GM12878 (cell line): ENCODE data around the gene PILRB. TPM values are rescaled to one million over a fixed set of nuclear protein-coding genes. Genes with fewer than 3 reads are reported as not detected.

ENCODE experiments used
- ATAC-seq: fragments of 200-7000 bp; cut with Tn5 transposase; 3 replicates; pipeline ENCODE4 v1.9.1; 2020; ENCODE audit warnings: mild to moderate bottlenecking, moderate library complexity
- BruUV-seq: library from RNA; stranded (reverse); fragments of 400-500 nt; replicated peaks from 2 replicates; lab custom pipeline; 2021; lab: Mats Ljungman, UMichigan
- CTCF ChIA-PET: fragments of 300-600 bp; sonication (Branson Sonifier 250); formaldehyde crosslinking; extraction: SDS; loops from one replicate; lab custom pipeline; 2021; ENCODE audit warnings: inconsistent platforms; lab: Yijun Ruan, JAX
- POLR2A ChIA-PET: fragments of 350-600 bp; formaldehyde crosslinking; extraction: SDS; loops from one replicate; lab custom pipeline; 2021; ENCODE audit warnings: inconsistent platforms; lab: Charles Lee
- RAD21 ChIA-PET: fragments of 300-600 bp; sonication (Branson Sonifier 250); formaldehyde crosslinking; loops from one replicate; lab custom pipeline; 2023; ENCODE audit warnings: antibody characterized with exemption; ENCODE audit not compliant: unreplicated experiment; lab: Charles Lee
- SMC1A ChIA-PET: fragments of 300-600 bp; sonication (Branson Sonifier 250); formaldehyde crosslinking; loops from one replicate; lab custom pipeline; 2023; ENCODE audit not compliant: unreplicated experiment, uncharacterized antibody; lab: Charles Lee
- DNase-seq: peaks from one replicate; pipeline ENCODE4 v3.0.0-alpha.2; 2011; ENCODE audit warnings: low read depth, low spot score
- FAIRE-seq: peaks from 3 replicates; lab custom pipeline; 2011; peaks lifted over from hg19 to GRCh38; lab: Jason Lieb, UNC
- H2AFZ ChIP-seq: 2 replicates; pipeline ENCODE4 v1.6.0; 2011; ENCODE audit warnings: low read depth, low read length, control low read depth; ENCODE audit not compliant: control insufficient read depth
- H3K27ac ChIP-seq: 2 replicates; pipeline ENCODE4 v1.5.1; 2011; ENCODE audit warnings: control low read depth; ENCODE audit not compliant: control insufficient read depth, insufficient read depth
- H3K27me3 ChIP-seq, 2 experiments: replicated peaks in 1 of 2; 2 replicates each; pipeline versions ENCODE4 v1.6.0 to v1.6.1; 2011; ENCODE audit warnings: low read length in 1 of 2; ENCODE audit not compliant: control insufficient read depth in 2 of 2, insufficient read depth in 2 of 2
- H3K36me3 ChIP-seq, 2 experiments: 2 replicates each; pipeline ENCODE4 v1.5.1; 2011; ENCODE audit warnings: low read length in 1 of 2; ENCODE audit not compliant: control insufficient read depth in 2 of 2, insufficient read depth in 2 of 2
- H3K4me1 ChIP-seq: 2 replicates; pipeline ENCODE4 v1.6.1; 2011; ENCODE audit warnings: mild to moderate bottlenecking, low read length, moderate library complexity, mixed read lengths; ENCODE audit not compliant: control insufficient read depth, insufficient read depth
- H3K4me2 ChIP-seq: 2 replicates; pipeline ENCODE4 v1.6.0; 2011; ENCODE audit warnings: control low read depth; ENCODE audit not compliant: control insufficient read depth, insufficient read depth
- H3K4me3 ChIP-seq: fragments of 200-600 bp; sonication (generic); 2 replicates; pipeline ENCODE4 v1.5.1; 2016
- H3K79me2 ChIP-seq: 2 replicates; pipeline ENCODE4 v1.6.0; 2011; ENCODE audit warnings: low read length; ENCODE audit not compliant: control insufficient read depth, insufficient read depth
- H3K9ac ChIP-seq: 2 replicates; pipeline ENCODE4 v1.8.0; 2011; ENCODE audit warnings: low read length, control low read depth, mixed read lengths; ENCODE audit not compliant: control insufficient read depth, insufficient read depth
- H3K9me3 ChIP-seq: replicated peaks from 3 replicates; pipeline ENCODE4 v1.5.1; 2011; ENCODE audit warnings: mild to moderate bottlenecking, low read length; ENCODE audit not compliant: control insufficient read depth, insufficient read depth
- H4K20me1 ChIP-seq: 2 replicates; pipeline ENCODE4 v1.6.0; 2011; ENCODE audit not compliant: control insufficient read depth, insufficient read depth
- ATF7 ChIP-seq: fragments of 450-650 bp; IDR thresholded peaks from 2 replicates; pipeline ENCODE4 v1.6.1; 2016; ENCODE audit warnings: low read depth, mild to moderate bottlenecking
- BHLHE40 ChIP-seq, 2 experiments: fragments of 450-650 bp in 1 of 2; IDR thresholded peaks; 2 replicates each; pipeline ENCODE4 v1.6.1; 2011 to 2017; ENCODE audit warnings: low read depth in 2 of 2, borderline replicate concordance in 1 of 2, improper control_type of control experiment in 1 of 2, low read length in 1 of 2, mild to moderate bottlenecking in 1 of 2
- BMI1 ChIP-seq: fragments of 450-650 bp; IDR thresholded peaks from 2 replicates; pipeline ENCODE4 v1.6.1; 2016; ENCODE audit warnings: mild to moderate bottlenecking, moderate library complexity, borderline replicate concordance
- CREM ChIP-seq: IDR thresholded peaks from 2 replicates; pipeline ENCODE4 v1.6.1; 2014; ENCODE audit warnings: antibody characterized with exemption, low read depth
- MTA2 ChIP-seq: fragments of 450-650 bp; IDR thresholded peaks from 2 replicates; pipeline ENCODE4 v1.6.1; 2016; ENCODE audit warnings: low read depth, mild to moderate bottlenecking, moderate library complexity
- PAX8 ChIP-seq: fragments of 450-650 bp; IDR thresholded peaks from 2 replicates; pipeline ENCODE4 v1.6.1; 2017; ENCODE audit warnings: mild to moderate bottlenecking, moderate library complexity
- SREBF1 ChIP-seq: IDR thresholded peaks from 2 replicates; pipeline ENCODE4 v1.6.1; 2012; ENCODE audit warnings: mild to moderate bottlenecking, low read length
- SREBF2 ChIP-seq: IDR thresholded peaks from 2 replicates; pipeline ENCODE4 v1.6.1; 2012; ENCODE audit warnings: mild to moderate bottlenecking, low read length
- SRF ChIP-seq, 2 experiments: IDR thresholded peaks; 2 replicates each; pipeline ENCODE4 v1.6.1; 2011; ENCODE audit warnings: low read depth in 2 of 2, low read length in 2 of 2, mild to moderate bottlenecking in 1 of 2, moderate library complexity in 1 of 2
- SUPT20H ChIP-seq: IDR thresholded peaks from 2 replicates; pipeline ENCODE4 v1.6.1; 2011; ENCODE audit warnings: low read depth, mild to moderate bottlenecking, low read length, moderate library complexity, borderline replicate concordance; ENCODE audit not compliant: control insufficient read depth
- TARDBP ChIP-seq: IDR thresholded peaks from 2 replicates; pipeline ENCODE4 v1.6.1; 2016; ENCODE audit warnings: borderline replicate concordance
- ZSCAN29 ChIP-seq: fragments of 450-650 bp; IDR thresholded peaks from 2 replicates; pipeline ENCODE4 v1.6.1; 2017; ENCODE audit warnings: mild to moderate bottlenecking, moderate library complexity
- WGBS: methylation state at CpG from one replicate; pipeline ENCODE4 v1.1.6; 2016; ENCODE audit warnings: low lambda C conversion rate; ENCODE audit not compliant: insufficient replicate concordance, insufficient coverage; ENCODE audit errors: missing lambda C conversion rate; 5-methylcytosine and 5-hydroxymethylcytosine counted together
- in situ Hi-C: fragments of 300-500 bp; cut with MboI; formaldehyde crosslinking; loops from 9 replicates; pipeline ENCODE4 v1.14.3; 2018; ENCODE audit warnings: mixed read lengths
- intact Hi-C: fragments of 100-400 bp; cut with micrococcal nuclease; formaldehyde crosslinking; loops from one replicate; pipeline ENCODE4 v1.14.2; 2022; ENCODE audit not compliant: unreplicated experiment
- polyA plus RNA-seq, 11 experiments: library from polyadenylated mRNA; depleted of rRNA in 4 of 11; unstranded in 6 of 11; stranded (reverse) in 5 of 11; fragments of >200 nt; fragmentation: Nextera tagmentation in 4 of 11; fragmentation: Illumina TruSeq in 1 of 11; extraction: Ambion mirVana in 4 of 11; extraction: Trizol in 1 of 11; gene quantifications; 1 replicate in 1 of 11; 2 replicates in 10 of 11; pipeline versions ENCODE4 v1.2.1 to v1.2.3, GENCODE V29; 2011 to 2016; ENCODE audit warnings: inconsistent platforms in 2 of 11, missing spikeins in 2 of 11, low read depth in 1 of 11
- total RNA-seq, 4 experiments: library from RNA; depleted of rRNA in 3 of 4; stranded (reverse); fragments of >200 nt in 3 of 4; fragmentation: Illumina TruSeq in 1 of 4; extraction: Trizol in 1 of 4; gene quantifications; 2 replicates each; pipeline versions ENCODE4 v1.2.1 to v1.2.3, GENCODE V29; 2013 to 2021
- TF ChIP-seq, protein P1 (sequence below): IDR thresholded peaks from 2 replicates; pipeline ENCODE4 v1.6.1; 2012; ENCODE audit warnings: low read length, inconsistent platforms
- TF ChIP-seq, protein P2 (sequence below): IDR thresholded peaks from 2 replicates; pipeline ENCODE4 v1.6.1; 2012; ENCODE audit warnings: mild to moderate bottlenecking, low read depth, low read length
- TF ChIP-seq, protein P3 (sequence below): fragments of 450-650 bp; IDR thresholded peaks from 2 replicates; pipeline ENCODE4 v1.6.1; 2017; ENCODE audit warnings: borderline replicate concordance

Gene PILRB
- total and polyA plus RNA-seq, 10 of the 15 experiments (the other 5 are each of a cell fraction or from before 2014, with no cell fraction given) = 2.6 to 50.3 (median 22.0) TPM

DNA sequence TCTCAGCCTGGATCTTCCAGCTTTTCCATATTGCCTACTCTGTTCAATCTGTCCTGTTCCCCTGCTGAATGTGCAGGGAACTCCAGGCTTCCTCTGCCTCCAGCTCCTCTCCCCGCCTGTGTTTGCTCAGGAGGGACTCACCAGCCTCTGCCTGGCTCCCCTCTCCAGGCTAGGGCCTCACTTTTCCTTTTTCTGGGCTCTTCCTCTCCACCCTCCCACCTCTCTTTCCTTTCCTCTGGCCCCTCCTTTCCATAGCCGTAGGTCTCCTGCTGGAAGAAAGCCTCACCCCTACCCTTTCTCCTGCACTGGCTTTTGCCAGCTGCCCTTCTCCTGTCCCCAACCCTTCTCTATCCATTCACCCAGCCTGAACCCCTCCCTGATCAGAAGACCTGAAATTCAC lies 40.3 kb downstream of the PILRB start:
- TF ChIP-seq, protein P1, sequence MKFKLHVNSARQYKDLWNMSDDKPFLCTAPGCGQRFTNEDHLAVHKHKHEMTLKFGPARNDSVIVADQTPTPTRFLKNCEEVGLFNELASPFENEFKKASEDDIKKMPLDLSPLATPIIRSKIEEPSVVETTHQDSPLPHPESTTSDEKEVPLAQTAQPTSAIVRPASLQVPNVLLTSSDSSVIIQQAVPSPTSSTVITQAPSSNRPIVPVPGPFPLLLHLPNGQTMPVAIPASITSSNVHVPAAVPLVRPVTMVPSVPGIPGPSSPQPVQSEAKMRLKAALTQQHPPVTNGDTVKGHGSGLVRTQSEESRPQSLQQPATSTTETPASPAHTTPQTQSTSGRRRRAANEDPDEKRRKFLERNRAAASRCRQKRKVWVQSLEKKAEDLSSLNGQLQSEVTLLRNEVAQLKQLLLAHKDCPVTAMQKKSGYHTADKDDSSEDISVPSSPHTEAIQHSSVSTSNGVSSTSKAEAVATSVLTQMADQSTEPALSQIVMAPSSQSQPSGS = no peak
- TF ChIP-seq SREBF1 (no peak), TARDBP (no peak), ZSCAN29 (no peak), SRF (IDR thresholded peaks at IDR 0.05; ENCODE audit: low read depth in 2 of 2, low read length in 2 of 2) (no peak), CREM (no peak), ATF7 (no peak), BHLHE40 (IDR thresholded peaks at IDR 0.05; ENCODE audit: borderline replicate concordance in 1 of 2, low read depth in 2 of 2, low read length in 1 of 2) (no peak), MTA2 (no peak), SREBF2 (no peak), PAX8 (no peak), SUPT20H (no peak), BMI1 (no peak)
- TF ChIP-seq, protein P2, sequence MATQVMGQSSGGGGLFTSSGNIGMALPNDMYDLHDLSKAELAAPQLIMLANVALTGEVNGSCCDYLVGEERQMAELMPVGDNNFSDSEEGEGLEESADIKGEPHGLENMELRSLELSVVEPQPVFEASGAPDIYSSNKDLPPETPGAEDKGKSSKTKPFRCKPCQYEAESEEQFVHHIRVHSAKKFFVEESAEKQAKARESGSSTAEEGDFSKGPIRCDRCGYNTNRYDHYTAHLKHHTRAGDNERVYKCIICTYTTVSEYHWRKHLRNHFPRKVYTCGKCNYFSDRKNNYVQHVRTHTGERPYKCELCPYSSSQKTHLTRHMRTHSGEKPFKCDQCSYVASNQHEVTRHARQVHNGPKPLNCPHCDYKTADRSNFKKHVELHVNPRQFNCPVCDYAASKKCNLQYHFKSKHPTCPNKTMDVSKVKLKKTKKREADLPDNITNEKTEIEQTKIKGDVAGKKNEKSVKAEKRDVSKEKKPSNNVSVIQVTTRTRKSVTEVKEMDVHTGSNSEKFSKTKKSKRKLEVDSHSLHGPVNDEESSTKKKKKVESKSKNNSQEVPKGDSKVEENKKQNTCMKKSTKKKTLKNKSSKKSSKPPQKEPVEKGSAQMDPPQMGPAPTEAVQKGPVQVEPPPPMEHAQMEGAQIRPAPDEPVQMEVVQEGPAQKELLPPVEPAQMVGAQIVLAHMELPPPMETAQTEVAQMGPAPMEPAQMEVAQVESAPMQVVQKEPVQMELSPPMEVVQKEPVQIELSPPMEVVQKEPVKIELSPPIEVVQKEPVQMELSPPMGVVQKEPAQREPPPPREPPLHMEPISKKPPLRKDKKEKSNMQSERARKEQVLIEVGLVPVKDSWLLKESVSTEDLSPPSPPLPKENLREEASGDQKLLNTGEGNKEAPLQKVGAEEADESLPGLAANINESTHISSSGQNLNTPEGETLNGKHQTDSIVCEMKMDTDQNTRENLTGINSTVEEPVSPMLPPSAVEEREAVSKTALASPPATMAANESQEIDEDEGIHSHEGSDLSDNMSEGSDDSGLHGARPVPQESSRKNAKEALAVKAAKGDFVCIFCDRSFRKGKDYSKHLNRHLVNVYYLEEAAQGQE = no peak
- TF ChIP-seq, protein P3, sequence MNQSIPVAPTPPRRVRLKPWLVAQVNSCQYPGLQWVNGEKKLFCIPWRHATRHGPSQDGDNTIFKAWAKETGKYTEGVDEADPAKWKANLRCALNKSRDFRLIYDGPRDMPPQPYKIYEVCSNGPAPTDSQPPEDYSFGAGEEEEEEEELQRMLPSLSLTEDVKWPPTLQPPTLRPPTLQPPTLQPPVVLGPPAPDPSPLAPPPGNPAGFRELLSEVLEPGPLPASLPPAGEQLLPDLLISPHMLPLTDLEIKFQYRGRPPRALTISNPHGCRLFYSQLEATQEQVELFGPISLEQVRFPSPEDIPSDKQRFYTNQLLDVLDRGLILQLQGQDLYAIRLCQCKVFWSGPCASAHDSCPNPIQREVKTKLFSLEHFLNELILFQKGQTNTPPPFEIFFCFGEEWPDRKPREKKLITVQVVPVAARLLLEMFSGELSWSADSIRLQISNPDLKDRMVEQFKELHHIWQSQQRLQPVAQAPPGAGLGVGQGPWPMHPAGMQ = no peak
- H3K4me2 ChIP-seq = no peak overlapping the region
- no peak overlapping the region for H3K4me3 ChIP-seq
- peaks cover 28% of the 10 kb centered on the region for H3K4me1 ChIP-seq
- DNase-seq (no peak), ATAC-seq (no peak), FAIRE-seq (no peak)
- no peak overlapping the region for H3K27ac ChIP-seq
- H3K27me3 ChIP-seq = no peaks in the 10 kb centered on the region
- no TSS peak for BruUV-seq
- WGBS = 100% methylated on average over 2 of the region's 2 CpGs
- H3K36me3 ChIP-seq = no peaks in the 10 kb centered on the region
- H3K79me2 ChIP-seq = no peaks in the 10 kb centered on the region
- H3K9me3 ChIP-seq = no peaks in the 10 kb centered on the region
- CTCF ChIA-PET = interaction anchor here (0.8 to 3.6 kb wide), 4 partner anchors 8 to 266 kb away, joined by 3 to 25 read pairs (median 4); no protein-coding TSS in a partner anchor
- no peak overlapping the region for H2AFZ ChIP-seq
- RAD21 ChIA-PET = interaction anchor here (1.4 to 3.6 kb wide), 2 partner anchors 9 to 23 kb away, joined by 8 to 27 read pairs; no protein-coding TSS in a partner anchor
- in situ Hi-C loops = no loop called here
- SMC1A ChIA-PET = interaction anchor here (0.9 to 3.9 kb wide), 3 partner anchors 9 to 266 kb away, joined by 3 to 30 read pairs (median 27); no protein-coding TSS in a partner anchor
- POLR2A ChIA-PET = interaction anchor here (3.7 kb wide), 1 partner anchor 13 kb away, joined by 33 read pairs; no protein-coding TSS in a partner anchor
- H4K20me1 ChIP-seq = no peaks in the 10 kb centered on the region
- intact Hi-C loops = no loop called here
- H3K9ac ChIP-seq = no peak overlapping the region
